NCI-H1694 (cell line): ENCODE results near the gene CMTM4.
"Not testable (repeated sequence)": the region's sequence is repeated elsewhere in the genome, so short reads cannot be mapped to it uniquely, and the experiment has no call there.

Source experiments
- DNase-seq: peaks from one replicate; lab custom pipeline; 2025; lab: John Stamatoyannopoulos, UW

CMTM4 gene

GRCh38 chr16:66673691-66674090 is 22.9 kb downstream of the CMTM4 start:
- DNase-seq = no peak

- DNase-seq = no peak
Measured at GRCh38 chr16:66670691-66671388, 25.7 kb downstream of the CMTM4 start.

- no peak for DNase-seq
Measured at GRCh38 chr16:66668777-66669444, 27.6 kb downstream of the CMTM4 start.

GRCh38 chr16:66667944-66668343 is 28.6 kb downstream of the CMTM4 start:
- DNase-seq = no peak

- no peak for DNase-seq
Measured at GRCh38 chr16:66662445-66663194, 33.9 kb downstream of the CMTM4 start.

GRCh38 chr16:66661671-66662346 is 34.7 kb downstream of the CMTM4 start:
- DNase-seq = not testable (repeated sequence)

- DNase-seq = no peak
Measured at GRCh38 chr16:66661210-66661560, 35.4 kb downstream of the CMTM4 start.

GRCh38 chr16:66660422-66661209 is 35.9 kb downstream of the CMTM4 start:
- DNase-seq = peak; percentile 9

- no peak for DNase-seq
Measured at GRCh38 chr16:66658860-66659190, 37.7 kb downstream of the CMTM4 start.

- peak; percentile 7 for DNase-seq
Measured at GRCh38 chr16:66658143-66658859, 38.2 kb downstream of the CMTM4 start.

GRCh38 chr16:66656547-66656946 is 40.0 kb downstream of the CMTM4 start:
- DNase-seq = no peak

GRCh38 chr16:66653581-66654350 is 42.8 kb downstream of the CMTM4 start:
- DNase-seq = no peak

GRCh38 chr16:66652661-66653360 is 43.7 kb downstream of the CMTM4 start:
- no peak for DNase-seq

- no peak for DNase-seq
Measured at GRCh38 chr16:66651965-66652364, 44.6 kb downstream of the CMTM4 start.

GRCh38 chr16:66651474-66651765 is 45.1 kb downstream of the CMTM4 start:
- DNase-seq = no peak

- DNase-seq = peak; percentile 87
Measured at GRCh38 chr16:66650707-66651473, 45.7 kb downstream of the CMTM4 start.

- no peak for DNase-seq
Measured at GRCh38 chr16:66649636-66650205, 46.8 kb downstream of the CMTM4 start.

- no peak for DNase-seq
Measured at GRCh38 chr16:66649167-66649566, 47.4 kb downstream of the CMTM4 start.

GRCh38 chr16:66647866-66648265 is 48.7 kb downstream of the CMTM4 start:
- DNase-seq = no peak
